ENCODE results near the gene SLC9A1.
"Not testable (repeated sequence)": the region's sequence is repeated elsewhere in the genome, so short reads cannot be mapped to it uniquely, and the experiment has no call there.

Gene SLC9A1

DNA sequence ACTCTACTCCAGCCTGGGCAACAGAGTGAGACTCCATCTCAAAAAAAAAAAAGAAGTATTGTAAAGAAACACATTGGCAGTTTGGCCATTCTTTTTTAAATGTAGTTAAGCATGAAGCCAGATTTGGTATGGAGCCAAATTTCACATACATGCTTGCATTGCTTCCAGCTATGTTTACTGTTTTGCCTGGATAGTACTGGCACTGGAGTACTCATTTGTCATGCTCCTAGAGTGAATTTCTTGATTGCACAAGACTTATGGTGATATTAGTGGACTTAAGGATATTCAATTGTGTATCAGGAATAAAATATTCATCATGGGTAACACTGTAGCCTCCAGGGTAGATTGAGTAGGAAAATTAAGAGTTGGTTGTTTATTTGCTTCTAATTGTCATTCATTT, 24.5 kb upstream of the SLC9A1 start:
- CTCF ChIA-PET, result no interaction called here
- POLR2A ChIA-PET, result no interaction called here
- TF ChIP-seq, protein P1, sequence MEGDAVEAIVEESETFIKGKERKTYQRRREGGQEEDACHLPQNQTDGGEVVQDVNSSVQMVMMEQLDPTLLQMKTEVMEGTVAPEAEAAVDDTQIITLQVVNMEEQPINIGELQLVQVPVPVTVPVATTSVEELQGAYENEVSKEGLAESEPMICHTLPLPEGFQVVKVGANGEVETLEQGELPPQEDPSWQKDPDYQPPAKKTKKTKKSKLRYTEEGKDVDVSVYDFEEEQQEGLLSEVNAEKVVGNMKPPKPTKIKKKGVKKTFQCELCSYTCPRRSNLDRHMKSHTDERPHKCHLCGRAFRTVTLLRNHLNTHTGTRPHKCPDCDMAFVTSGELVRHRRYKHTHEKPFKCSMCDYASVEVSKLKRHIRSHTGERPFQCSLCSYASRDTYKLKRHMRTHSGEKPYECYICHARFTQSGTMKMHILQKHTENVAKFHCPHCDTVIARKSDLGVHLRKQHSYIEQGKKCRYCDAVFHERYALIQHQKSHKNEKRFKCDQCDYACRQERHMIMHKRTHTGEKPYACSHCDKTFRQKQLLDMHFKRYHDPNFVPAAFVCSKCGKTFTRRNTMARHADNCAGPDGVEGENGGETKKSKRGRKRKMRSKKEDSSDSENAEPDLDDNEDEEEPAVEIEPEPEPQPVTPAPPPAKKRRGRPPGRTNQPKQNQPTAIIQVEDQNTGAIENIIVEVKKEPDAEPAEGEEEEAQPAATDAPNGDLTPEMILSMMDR (IDR thresholded peaks at IDR 0.05; ENCODE audit: control extremely low read depth, extremely low read depth, low read depth, missing control alignments), result no peak
- no peak for DNase-seq (ENCODE audit: extremely low spot score)

DNA sequence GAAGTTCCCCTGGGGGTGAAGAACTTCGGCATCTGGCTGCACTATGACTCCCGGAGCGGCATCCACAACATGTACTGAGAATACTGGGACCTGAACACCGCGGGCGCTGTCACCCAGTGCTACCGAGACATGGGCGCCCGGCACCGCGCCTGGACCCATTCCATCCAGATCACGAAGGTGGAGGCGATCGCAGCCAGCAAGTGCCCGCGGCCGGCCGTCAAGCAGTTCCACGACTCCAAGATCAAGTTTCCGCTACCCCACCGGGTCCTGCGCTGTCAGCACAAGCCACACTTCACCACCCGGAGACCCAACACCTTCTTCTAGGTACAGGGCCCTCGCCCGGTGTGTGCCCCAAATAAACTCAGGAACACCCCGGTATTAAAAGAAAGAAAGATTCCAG, 22.0 kb upstream of the SLC9A1 start:
- ChIA-PET POLR2A (no interaction called here), CTCF (no interaction called here)
- TF ChIP-seq, protein P1 (IDR thresholded peaks at IDR 0.05; ENCODE audit: control extremely low read depth, extremely low read depth, low read depth, missing control alignments), result no peak
- DNase-seq (ENCODE audit: extremely low spot score), result no peak

DNA sequence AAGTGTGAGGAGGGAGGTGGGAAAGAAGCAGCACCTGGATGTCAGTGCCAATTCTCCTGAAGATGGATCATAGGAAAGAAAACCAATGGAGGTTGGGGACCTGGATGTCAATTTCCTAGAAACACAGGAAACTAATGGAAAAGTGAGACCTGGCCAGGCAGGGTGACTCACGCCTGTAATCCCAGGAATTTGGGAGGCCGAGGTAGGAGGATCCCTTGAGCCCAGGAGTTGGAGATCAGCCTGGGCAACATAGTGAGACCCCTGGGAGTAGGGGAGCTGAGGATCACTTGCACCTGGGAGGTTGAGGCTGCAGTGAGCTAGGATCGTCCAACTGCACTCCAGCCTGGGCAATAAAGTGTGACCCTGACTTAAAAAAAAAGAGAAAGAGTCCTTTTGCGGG, 21.4 kb upstream of the SLC9A1 start:
- TF ChIP-seq, protein P1 (IDR thresholded peaks at IDR 0.05; ENCODE audit: control extremely low read depth, extremely low read depth, low read depth, missing control alignments), result no peak
- ChIA-PET POLR2A (no interaction called here), CTCF (interaction anchor here (1.5 kb wide), 1 partner anchor 393 kb away, joined by 3 read pairs; no protein-coding TSS in a partner anchor)
- no peak for DNase-seq (ENCODE audit: extremely low spot score)

DNA sequence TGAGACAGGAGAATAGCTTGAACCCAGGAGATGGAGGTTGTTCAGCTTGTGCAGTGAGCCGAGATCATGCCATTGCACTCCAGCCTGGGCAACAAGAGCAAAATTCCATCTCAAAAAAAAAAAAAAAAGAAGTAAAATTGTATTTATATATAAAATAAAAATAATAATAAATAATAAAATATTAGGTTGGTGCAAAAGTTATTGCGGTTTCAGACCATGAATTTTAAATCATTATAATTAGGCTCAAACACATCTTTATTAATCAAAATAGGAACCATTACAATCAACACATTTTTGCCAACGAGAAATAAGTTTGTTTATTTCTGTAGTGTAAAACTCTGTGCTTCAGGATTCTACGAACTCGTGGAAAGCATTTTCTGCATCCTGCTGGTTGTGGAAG, 18.1 kb upstream of the SLC9A1 start:
- DNase-seq (ENCODE audit: extremely low spot score); CTCF ChIA-PET: not testable (repeated sequence)
- POLR2A ChIA-PET, result interaction anchor here (0.6 kb wide), 1 partner anchor 1470 kb away, joined by 3 read pairs; no protein-coding TSS in a partner anchor

DNA sequence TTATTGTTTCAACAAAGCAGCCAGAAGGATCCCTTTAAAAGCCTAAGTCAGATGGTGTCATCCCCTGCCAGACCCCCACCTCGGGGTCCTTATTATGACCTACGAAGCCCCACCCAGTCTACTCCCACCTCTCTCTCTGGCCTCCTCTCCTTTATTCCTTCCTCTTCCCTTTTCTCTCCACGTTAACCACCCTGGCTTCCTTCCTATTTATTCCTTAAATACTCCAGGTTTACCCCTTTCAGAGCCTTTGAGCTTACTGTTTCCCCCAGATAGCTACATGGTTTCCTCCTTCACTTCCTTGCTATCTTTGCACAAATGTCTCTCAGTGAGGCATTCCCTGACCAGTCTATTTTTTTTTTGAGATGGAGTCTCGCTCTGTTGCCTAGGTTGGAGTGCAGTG, 12.0 kb upstream of the SLC9A1 start:
- ChIA-PET POLR2A (no interaction called here), CTCF (interaction anchor here (1.8 kb wide), 1 partner anchor 30 kb away, joined by 4 read pairs; no protein-coding TSS in a partner anchor)
- no peak for DNase-seq (ENCODE audit: extremely low spot score)
- TF ChIP-seq, protein P1 (IDR thresholded peaks at IDR 0.05; ENCODE audit: control extremely low read depth, extremely low read depth, low read depth, missing control alignments), result no peak

DNA sequence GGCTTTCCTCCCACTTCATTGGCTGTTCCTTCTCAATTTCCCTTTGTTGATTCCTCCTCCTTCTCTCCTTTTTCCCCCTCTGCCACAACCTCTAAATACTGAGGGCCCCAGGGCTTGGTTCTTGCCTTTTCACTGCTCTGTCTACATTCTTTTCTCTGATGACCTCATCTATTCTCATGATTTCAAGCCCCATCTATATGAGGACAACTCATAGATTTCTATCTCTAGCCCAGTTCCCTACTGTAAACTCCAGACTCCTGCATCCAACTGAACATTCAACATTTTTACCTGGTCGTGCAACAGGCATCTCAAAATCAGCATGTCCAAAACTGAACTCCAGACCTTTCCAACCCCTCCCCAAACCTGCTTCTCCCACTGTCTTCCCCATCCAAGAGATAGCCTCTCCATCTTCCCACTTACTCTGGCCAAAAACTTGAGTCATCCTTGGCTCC, 11.5 kb upstream of the SLC9A1 start:
- ChIA-PET CTCF (interaction anchor here (0.7 to 1.8 kb wide), 4 partner anchors 11 to 134 kb away, joined by 3 to 4 read pairs (median 3); partner anchors contain the start of gene SLC9A1), POLR2A (no interaction called here)
- no peak for DNase-seq (ENCODE audit: extremely low spot score)

DNA sequence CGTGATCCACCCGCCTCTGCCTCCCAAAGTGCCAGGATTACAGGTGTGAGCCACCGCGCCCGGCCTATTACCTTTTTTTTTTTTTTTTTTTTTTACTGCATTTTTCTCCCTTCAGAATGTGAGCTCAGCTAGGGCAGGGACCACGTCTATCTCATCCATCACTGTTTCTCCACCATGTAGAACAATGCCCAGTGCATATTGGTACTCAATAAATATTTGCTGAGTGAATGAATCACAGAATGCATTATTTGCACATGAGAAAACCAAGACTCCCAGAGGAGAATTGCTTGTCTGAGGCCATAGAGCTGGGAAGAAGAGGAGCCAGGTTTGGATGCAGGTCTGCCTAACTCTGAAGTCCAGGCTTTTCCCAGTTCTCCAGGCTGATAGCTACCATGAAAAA, 8.2 kb upstream of the SLC9A1 start:
- DNase-seq (ENCODE audit: extremely low spot score), result no peak
- TF ChIP-seq, protein P1 (IDR thresholded peaks at IDR 0.05; ENCODE audit: control extremely low read depth, extremely low read depth, low read depth, missing control alignments), result no peak
- CTCF ChIA-PET, result interaction anchor here (1.0 to 1.7 kb wide), 2 partner anchors 29 to 71 kb away, joined by 3 read pairs; partner anchors contain the start of gene WDTC1
- POLR2A ChIA-PET, result interaction anchor here (2.6 kb wide), 1 partner anchor 9 kb away, joined by 14 read pairs; the partner anchor contains the start of gene SLC9A1

More for the DNA sequence above, 11.5 kb upstream of the SLC9A1 start:
- TF ChIP-seq, protein P1 (IDR thresholded peaks at IDR 0.05; ENCODE audit: control extremely low read depth, extremely low read depth, low read depth, missing control alignments), result no peak
